Hematopoietic multipotent progenitor cell (in vitro differentiated cells): ENCODE data around the gene KSR2. TPM values are rescaled to one million over a fixed set of nuclear protein-coding genes. Genes with fewer than 3 reads are reported as not detected.

ENCODE experiments used
- DNase-seq, 3 donors: peaks; one replicate each; pipeline ENCODE4 v3.0.0-alpha.2; 2011 to 2015; ENCODE audit warnings: low read depth in 2 of 3, low spot score in 2 of 3
- total RNA-seq: library from RNA; depleted of rRNA; stranded (reverse); fragments of >200 nt; gene quantifications from one replicate; pipeline ENCODE4 v1.2.3, GENCODE V29; 2012

KSR2 gene
- total RNA-seq, 1 donor = under 0.01 TPM

DNA sequence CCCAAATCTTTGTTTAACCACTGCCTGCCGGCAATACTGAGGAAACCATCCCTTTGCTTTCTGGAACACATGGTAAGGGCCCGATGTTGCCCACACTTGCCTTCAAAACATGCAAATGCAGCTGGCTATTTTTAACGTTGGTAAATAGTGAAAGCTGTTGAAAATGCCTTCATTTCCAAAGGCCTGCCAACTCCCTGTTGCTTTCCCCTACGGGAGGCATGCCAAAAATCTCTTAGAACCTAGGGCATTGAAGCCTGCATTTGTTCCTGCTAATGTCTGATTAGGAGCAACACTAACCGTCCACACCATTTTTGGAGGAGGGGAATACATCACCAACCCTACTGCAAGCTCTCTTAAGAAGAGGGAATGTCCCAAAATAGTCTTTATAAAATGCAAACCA lies 454.8 kb downstream of the KSR2 start:
- no peak for DNase-seq

DNA sequence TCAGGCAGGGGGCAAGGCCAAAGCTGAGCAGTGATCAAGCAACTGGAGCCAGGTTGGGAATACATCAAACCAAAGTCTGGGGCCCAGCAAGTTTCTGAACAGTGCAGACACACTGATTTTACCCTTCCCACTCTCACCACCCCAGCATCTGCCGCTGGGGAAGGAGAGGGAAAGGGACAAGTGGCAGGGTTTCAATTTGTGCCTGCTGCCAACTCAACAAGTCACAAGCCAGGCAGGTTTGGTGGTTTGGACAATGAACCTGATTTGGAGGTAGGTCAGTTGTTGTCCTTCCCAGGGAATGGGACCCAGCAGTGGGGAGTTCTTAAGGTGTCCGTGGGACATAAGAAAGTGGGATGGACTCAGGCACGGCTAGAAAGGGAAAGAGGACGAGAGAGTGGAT lies 455.4 kb downstream of the KSR2 start:
- no peak for DNase-seq

DNA sequence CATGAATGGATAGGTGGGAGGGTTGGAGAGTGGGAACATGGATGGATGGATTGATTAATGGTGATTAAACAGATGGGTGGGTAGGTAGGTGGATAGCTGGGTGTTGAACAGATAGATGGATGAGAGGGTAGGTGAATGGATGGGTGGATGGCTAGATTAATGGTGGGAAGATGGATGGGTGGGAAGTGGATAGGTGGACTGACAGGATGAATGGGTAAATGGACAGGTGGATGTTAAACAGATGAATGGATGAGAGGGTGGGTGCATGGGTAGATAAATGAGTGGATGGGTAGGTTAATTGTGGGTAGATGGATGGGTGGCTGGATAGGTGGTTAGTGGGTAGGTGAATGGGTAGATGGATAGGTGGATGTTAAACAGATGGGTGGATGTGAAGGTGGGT lies 460.3 kb downstream of the KSR2 start:
- no peak for DNase-seq

DNA sequence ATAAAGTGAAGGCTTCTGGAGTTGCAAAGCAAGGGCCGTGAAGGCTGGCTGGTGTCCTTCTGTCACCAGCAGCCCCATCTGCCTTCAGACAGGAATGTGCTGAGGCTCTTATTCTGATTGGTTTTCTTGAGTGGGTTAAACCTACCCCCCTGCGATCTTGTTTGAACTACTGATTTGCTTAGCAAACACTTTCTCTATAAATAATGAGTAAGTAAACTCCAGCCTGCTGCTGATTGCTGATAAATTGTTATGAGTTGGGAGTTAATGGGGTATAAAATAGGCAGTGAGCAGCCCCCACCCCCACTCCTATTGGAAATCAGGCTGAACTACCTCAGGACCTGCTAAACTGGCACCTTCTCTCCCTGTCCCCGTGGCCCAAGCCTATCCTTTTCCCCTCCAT lies 461.2 kb downstream of the KSR2 start:
- no peak for DNase-seq

DNA sequence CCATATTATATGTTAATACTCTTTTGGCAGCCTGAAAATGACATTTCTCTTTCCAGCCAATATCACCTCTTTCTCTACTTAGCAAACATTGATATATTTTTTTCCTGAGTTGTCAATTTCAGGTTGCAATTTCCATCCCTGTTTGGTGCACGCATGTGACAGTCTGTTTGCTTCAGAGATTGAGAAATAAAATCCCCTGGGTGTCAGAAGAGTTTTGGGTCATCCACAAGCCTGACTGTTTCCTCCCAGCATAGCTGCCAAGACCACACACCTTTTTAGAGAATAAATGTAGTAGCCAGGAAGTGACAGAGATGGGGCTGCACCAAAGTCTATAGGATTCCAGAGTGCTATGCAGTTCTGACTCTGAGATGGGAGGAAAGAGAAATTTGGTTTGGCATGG lies 462.5 kb downstream of the KSR2 start:
- DNase-seq = no peak

DNA sequence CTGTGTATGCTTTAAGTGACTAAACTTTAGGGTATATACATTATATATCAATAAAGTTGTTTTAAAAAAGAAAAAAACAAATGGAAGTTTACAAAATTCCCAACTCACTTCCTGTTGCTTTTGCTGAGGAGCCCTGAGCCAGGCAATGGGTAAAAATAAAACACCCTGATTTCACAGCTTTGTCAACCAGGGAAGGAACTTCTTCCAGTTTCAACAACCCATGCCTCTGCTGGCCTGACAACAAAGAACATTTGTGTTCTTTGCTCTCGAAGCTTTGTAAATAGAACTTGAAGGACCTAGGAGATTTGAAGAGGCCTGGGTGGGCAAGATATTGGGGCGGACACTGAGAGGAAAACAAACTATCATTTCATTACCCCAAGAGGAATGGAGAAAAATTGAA lies 466.2 kb downstream of the KSR2 start:
- no peak for DNase-seq

DNA sequence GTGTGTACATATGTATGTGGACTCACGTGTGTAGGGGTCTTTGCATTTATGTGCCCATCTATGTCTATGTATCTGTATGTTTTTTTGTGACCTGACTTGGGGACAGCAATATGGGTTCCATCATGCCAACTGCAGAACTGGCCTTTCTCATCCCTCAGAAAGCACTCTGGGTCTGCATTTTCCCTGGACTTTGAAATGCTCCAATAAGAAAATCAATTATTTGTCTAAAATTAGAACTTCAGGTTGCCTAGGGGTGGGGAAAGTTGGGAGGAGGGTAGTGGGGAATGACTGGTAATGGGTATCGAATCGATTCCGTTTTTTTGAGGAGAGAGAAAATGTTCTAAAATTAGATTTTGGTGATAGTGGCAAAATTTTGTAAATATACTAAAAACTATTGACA lies 466.6 kb downstream of the KSR2 start:
- no peak for DNase-seq

DNA sequence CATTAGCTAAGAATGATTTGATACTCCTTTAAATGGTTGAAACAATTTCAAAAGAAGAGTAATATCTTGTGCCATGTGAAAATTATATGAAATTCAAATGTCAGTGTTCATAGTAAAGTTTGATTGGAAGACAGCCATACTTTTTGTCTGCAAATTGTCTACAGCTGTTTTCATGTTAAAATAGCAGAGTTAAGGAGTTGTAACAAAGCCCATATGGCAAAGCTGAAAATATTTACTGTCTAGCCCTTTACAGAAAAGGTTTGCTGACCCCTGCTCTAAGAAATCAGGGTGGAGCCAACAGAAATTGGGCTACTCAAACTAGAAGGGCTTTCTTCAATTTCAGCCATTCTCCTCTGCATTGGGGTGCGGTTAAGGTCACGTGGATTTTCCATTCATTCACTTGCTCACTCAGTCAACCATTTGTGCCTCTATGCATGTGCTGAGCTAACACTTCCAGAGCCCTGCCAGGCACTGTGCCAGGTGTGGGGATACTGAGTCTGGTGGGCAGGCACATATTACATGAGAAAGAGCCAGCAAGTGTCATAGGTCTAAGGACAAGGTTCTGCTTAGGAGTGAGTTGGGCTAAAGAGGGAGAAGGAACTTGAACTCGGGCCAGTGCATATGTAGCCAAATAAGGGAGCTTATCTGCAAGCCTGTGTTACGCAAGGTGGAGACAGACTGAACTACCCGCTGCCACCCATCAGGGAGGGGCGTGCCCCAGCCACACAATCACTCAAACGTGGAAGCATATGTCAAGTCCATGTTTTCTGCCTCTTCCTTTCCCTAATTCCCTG lies 467.5 kb downstream of the KSR2 start:
- no peak for DNase-seq

DNA sequence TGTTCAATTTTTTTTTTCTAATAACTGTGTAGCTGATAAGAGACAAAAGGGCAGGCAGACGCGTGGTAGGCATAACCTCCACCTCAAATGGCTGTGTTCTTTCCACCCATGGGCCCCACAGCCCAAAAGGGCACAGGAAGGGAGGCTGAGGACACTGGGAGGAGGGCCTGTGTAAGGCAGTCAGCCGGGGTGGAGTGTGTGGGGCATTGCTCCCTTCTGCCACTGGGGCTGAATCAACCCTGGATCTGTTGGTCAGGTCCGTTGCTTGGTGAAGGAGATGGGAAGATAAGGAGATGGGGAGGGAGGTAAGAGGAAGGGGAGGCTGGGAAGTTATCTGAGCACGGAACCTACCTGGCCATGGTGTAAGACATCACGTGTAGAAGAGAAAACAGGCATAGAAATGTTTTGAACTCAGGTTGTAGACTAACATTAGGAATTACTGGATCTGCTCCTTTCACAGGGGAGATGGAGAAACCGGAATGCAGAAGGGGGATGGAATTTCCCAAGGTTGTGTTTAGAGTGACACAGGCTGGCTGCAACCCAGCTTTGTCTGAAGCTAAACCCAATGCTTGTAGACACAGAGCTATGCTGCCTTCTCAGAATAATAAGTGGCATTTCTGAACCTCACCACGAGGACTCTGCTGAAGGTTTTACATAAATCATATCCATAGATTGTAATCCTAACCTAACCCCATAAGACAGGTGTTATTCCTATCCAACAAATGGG lies 468.9 kb downstream of the KSR2 start:
- DNase-seq = no peak

DNA sequence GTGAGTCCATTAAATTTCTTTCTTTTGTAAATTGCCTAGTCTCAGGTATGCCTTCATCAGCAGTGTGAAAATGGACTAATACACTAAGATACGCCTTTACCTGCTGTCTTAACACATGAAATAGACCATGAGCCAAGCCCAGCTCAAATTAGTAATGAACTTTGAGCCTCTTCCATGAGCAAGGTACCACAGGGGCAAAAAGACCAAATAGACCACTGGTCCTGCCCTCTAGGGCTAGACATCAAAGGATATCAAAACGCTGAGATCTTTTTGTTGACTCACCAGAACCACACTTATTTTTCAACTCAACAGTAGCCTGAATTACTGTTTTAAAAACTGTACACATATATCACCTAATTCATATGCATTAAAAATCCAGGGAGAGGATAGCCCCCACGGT lies 469.9 kb downstream of the KSR2 start:
- no peak for DNase-seq

DNA sequence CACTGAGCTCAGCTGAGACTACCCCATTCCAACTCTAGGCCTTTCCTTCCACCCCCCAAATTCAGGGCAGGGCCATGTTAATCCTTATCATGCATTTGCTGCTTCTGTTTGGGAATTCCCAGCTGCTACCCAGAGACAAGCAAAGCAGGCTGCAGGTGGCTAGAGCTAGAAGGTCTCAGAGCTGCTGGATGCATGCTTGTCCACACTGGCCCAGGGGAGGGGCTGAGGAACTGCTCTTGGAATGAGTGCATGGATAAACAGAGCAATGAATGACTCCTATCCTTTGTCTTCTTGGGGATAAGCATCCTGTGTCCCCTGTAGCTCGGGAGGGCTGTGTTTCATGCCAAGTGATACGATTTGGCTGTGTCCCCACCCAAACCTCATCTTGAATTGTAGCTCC lies 470.5 kb downstream of the KSR2 start:
- DNase-seq = no peak

DNA sequence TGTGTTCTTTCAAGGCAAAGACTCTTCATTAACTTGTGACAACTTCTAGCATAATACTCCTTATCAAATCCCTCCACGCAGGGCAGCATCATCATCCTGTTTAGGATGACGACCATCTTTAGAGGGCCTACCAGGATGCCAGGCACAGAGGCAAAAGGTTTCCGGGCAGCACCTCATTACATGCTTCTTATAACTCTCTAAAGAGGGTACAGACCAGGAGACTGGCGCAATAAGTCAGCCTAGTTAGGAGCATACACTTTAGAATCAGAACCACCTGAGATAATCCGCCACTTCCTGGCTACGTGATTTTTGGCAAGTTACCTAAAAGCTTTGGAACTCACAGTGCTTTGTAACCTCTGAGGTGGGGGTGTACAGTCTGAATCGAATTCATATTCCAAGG lies 471.4 kb downstream of the KSR2 start:
- no peak for DNase-seq

DNA sequence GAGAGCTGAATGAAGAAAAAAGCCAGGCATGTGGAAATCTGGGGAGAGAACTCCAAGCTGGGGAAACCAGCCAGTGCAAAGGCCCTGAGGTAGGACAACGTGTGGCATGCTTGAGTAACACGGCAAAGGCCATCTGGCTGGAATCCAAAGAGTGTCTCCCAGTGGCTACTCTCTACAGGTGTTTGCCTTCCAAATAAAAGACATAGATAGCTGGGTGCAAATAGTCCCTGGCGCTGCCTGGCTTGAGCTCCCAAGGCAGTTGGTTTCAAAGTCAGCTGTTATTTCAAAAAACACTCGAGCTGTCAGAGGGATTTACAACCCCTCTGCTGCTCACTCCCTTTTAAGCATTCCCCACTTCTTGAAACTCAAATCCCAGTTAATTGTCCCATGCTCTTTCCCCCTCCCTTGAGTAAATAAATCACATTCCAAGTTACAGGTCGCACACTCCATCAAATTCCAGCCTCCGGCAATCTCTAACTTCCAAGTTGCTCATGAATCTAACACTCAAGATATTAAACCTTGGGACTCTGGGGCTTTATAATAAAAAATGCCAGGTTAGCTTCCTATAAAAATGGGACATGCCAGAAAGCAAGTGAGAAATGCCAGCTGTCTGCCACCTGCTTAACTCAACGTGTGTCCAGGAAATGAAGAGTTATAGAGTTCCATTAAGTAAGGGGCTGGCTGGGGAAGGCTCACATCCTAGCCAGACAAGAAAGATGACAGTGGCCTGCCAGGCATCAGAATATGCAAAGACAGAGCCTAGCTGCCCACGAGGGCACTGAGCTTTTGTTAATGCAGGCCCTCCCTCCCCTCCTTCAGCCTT lies 473.7 kb downstream of the KSR2 start:
- no peak for DNase-seq

DNA sequence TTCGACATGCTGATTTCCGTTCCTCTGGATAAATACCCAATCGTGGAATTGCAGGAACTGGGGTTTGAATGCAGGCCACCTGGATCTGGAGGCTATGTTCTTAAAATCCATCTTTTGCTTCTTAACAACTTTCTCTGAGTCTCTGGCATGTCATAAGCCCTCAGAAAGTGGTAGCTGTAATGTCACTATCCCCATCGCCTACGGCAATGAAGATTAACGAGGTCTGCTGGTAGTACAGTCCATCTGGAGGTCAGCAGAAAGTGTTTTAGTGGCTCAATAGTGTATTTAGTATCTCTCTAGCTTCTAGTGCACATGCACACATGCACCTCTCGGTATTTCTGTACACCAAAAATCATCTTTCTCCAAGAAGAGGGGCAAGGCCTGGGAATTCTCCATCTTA lies 477.1 kb downstream of the KSR2 start:
- DNase-seq = no peak

DNA sequence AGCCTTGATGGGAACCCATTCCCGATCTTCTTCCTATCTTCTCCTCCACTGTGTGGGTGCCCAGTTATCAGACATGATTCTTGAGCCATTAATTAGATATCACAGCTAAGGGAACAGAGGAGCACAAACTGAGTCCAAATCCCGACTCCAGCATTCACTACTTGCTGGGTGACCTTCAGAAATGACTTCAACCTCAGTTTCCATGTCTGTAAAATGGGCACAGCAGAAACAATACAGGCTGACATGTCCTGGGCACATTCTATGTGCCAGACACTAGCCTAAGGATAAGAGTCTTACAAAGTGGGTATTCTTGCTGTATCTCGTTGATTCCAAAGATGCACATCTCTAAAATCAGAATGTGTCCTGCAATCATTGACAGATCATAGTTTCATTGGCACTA lies 478.7 kb downstream of the KSR2 start:
- no peak for DNase-seq

DNA sequence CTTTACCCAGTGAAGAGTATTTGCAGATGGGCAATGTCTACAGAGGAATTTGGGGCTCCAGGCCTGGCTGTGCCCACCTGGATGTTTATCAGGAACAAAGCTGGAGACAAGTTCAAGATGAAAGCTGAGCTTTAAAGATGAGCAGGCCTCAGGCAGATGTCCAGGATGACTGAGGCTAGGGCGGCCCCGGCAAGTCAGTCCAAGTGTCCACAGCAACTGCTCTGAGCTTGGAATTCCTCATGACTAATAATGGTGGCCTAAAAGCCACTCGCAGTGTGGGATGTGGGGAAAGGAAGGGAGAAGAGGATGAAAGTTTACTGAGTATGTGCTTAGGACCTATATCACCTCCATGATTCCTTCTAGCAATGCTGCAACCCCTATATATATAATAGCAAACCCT lies 479.1 kb downstream of the KSR2 start:
- DNase-seq = no peak

DNA sequence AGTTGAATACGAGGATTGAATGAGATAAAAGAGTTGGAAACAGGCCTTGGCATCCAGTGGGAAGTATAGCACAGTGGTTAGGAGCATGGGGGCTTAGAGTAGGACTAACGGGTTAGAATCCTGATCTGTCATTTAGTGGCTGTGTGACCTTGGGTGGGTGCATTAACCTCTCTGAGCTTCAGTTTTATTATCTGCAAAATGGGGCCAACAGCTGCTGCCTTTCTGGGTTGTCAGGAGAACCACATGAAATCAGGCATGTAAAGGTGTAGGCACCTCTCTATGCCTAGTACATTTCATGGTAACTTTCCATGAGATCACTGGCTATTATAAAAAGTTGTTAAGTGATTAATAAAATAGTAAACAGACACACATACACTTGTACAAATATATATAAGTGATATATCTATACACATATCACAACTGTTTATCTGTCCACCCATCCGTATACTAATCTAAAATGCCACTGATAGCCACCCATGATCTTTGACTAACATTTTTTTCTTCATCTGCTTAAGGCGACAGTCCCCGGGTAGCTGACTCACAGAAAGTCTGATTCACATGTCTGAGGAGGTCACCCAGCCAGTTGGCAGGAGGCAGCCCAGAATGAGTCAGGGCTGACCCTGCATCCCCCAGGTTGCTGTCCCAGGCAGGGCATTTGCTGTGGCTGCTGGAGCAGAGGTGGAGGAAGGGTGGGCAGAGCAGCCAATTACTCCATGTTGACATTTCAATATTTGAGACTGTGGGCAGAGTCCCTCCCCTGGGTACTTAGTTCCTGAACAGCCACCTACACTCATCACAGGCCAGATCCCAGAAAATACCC lies 481.7 kb downstream of the KSR2 start:
- DNase-seq = no peak

DNA sequence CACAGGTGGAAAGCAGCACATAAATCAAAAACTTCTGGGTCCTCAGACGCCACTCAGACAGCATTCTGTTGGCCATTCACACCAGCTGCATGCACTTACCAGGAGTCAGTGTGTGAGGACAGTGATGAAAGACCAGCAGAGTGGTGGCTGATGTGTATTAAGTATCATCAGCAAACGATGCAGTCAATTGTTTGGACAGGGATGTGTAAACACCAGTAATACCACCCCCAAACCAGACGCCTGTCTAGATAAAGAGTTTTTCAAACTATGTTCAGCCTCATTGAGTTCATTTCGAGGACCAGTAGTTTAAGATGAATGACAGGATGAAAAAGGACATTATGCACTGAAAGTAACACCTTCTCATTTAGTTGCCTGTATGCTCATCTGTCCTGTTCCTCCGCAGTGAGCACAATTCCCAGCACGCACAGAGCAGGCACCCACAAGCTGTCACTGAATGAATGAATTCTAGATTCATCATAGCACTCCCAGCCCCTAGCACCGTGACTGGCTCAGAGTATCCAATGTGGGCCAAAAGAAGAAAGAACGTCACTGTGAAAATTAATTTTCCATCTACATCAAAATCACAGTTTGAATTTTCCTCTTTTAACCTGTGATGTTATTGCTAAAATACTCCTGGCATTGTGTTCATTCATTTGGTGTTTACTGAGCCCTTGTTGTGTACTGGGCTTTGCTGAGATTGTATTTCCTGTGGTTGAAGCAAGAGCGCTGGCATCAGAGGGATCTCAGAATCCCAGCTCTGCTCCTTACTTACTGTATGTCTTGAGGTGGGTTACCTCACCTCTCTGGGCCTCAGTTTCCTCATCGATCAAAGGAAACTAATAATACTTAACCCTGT lies 482.6 kb downstream of the KSR2 start:
- no peak for DNase-seq

DNA sequence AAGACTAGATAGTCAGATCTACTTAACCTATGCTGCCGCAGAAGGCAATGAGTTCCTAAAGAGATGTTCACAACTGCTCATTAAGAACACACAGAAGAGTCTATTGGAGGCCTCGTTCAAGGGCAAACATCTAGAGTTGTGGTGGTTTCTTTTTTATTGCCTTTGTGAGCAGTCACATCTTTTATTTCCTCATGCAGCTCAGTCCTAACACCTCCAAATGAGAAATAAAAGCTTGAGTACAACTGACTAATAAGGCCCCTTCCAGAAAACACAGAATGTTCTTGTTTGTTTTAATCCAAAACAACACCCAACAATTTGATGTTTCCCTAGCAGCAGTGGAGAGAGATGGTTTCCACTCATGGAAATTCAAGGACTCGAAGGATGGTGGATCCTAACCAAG lies 483.9 kb downstream of the KSR2 start:
- no peak for DNase-seq

DNA sequence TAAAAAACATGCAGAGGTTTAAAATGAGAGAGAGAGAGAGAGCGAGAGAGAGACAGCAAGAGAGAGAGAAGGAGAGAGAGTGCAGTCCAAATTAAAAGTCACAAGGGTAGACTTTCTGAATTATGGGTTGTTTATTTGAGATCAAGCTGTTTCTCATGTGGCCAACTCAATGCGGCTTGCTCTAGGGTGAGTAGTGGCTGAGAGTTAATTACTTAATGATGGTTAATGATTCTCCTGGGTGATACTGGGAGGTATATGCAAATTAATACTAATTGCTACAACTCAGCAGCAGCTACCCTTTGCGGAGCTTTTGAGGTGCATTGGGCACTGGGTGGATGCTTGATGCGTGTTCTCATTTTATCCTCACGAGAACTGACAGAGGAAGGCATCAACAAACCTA lies 485.3 kb downstream of the KSR2 start:
- DNase-seq = no peak
